WTC11 (cell line): ENCODE measurements around the gene CENPK. TPM values are rescaled to one million over a fixed set of nuclear protein-coding genes. Genes with fewer than 3 reads are reported as not detected.

Experiments
- ATAC-seq: fragments of 200-7000 bp; cut with Tn5 transposase; 2 replicates; pipeline ENCODE4 v1.10.0; 2021; ENCODE audit warnings: mild to moderate bottlenecking, moderate library complexity
- CTCF ChIA-PET: fragments of 300-600 bp; sonication (Branson Sonifier 250); formaldehyde crosslinking; loops from one replicate; lab custom pipeline; 2021; ENCODE audit warnings: antibody characterized with exemption; lab: Charles Lee
- POLR2A ChIA-PET: fragments of 350-600 bp; sonication (Branson Sonifier 250); formaldehyde crosslinking; loops from one replicate; lab custom pipeline; 2021; ENCODE audit warnings: antibody characterized with exemption; lab: Charles Lee
- DNase-seq: peaks from one replicate; pipeline ENCODE4 v3.0.0; 2021; ENCODE audit warnings: low spot score
- H3K27ac Mint-ChIP-seq: 2 replicates; pipeline ENCODE4 v1.8.0; 2021; ENCODE audit warnings: mixed read lengths
- H3K27me3 Mint-ChIP-seq: 2 replicates; pipeline ENCODE4 v1.8.0; 2021; ENCODE audit warnings: low read depth, mild to moderate bottlenecking, moderate library complexity, mixed read lengths
- H3K36me3 Mint-ChIP-seq: 2 replicates; pipeline ENCODE4 v1.8.0; 2021; ENCODE audit warnings: mixed read lengths
- H3K4me1 Mint-ChIP-seq: 2 replicates; pipeline ENCODE4 v1.8.0; 2022; ENCODE audit warnings: mixed read lengths
- H3K4me3 Mint-ChIP-seq: 2 replicates; pipeline ENCODE4 v1.8.0; 2021; ENCODE audit warnings: mild to moderate bottlenecking, moderate library complexity, mixed read lengths
- H3K9me3 Mint-ChIP-seq: 2 replicates; pipeline ENCODE4 v1.8.0; 2021; ENCODE audit warnings: mixed read lengths
- EMX1 ChIP-seq: fragments of 250-450 bp; sonication (Bioruptor Pico); IDR thresholded peaks from 2 replicates; pipeline ENCODE4 v1.8.0; 2021; ENCODE audit warnings: mild to moderate bottlenecking
- ERG ChIP-seq: fragments of 250-450 bp; sonication (Bioruptor Pico); IDR thresholded peaks from 2 replicates; pipeline ENCODE4 v1.8.0; 2021; ENCODE audit warnings: mild to moderate bottlenecking
- GTF2I ChIP-seq: fragments of 250-450 bp; sonication (Bioruptor Pico); conservative IDR thresholded peaks from 2 replicates; pipeline ENCODE4 v1.4.0; 2021; ENCODE audit warnings: mild to moderate bottlenecking
- HMGA2 ChIP-seq: fragments of 250-450 bp; sonication (Bioruptor Pico); IDR thresholded peaks from 2 replicates; pipeline ENCODE4 v1.4.0; 2021; ENCODE audit warnings: mild to moderate bottlenecking, moderate library complexity
- KAT7 ChIP-seq: sonication (generic); formaldehyde crosslinking; IDR thresholded peaks from 2 replicates; pipeline ENCODE4 v1.8.1; 2023; ENCODE audit warnings: missing genetic modification reagents, mild to moderate bottlenecking, borderline replicate concordance
- NR2C2 ChIP-seq: sonication (generic); formaldehyde crosslinking; IDR thresholded peaks from 2 replicates; pipeline ENCODE4 v1.8.0; 2022; ENCODE audit warnings: mild to moderate bottlenecking, missing genetic modification reagents
- PRRX2 ChIP-seq: fragments of 250-450 bp; sonication (Bioruptor Pico); IDR thresholded peaks from 2 replicates; pipeline ENCODE4 v1.8.0; 2021; ENCODE audit warnings: mild to moderate bottlenecking
- RELA ChIP-seq: sonication (generic); formaldehyde crosslinking; IDR thresholded peaks from 2 replicates; pipeline ENCODE4 v1.8.1; 2022; ENCODE audit warnings: missing genetic modification reagents, mild to moderate bottlenecking, borderline replicate concordance
- SOX15 ChIP-seq: fragments of 250-450 bp; sonication (Bioruptor Pico); IDR thresholded peaks from 2 replicates; pipeline ENCODE4 v1.9.0; 2021; ENCODE audit warnings: mild to moderate bottlenecking
- TEAD1 ChIP-seq: sonication (generic); formaldehyde crosslinking; IDR thresholded peaks from 2 replicates; pipeline ENCODE4 v1.8.0; 2022; ENCODE audit warnings: mild to moderate bottlenecking, missing genetic modification reagents
- ZBTB21 ChIP-seq: sonication (generic); formaldehyde crosslinking; IDR thresholded peaks from 2 replicates; pipeline ENCODE4 v1.8.1; 2023; ENCODE audit warnings: mild to moderate bottlenecking, missing genetic modification reagents, borderline replicate concordance
- ZNF317 ChIP-seq: sonication (generic); formaldehyde crosslinking; IDR thresholded peaks from 2 replicates; pipeline ENCODE4 v1.8.1; 2023; ENCODE audit warnings: low read depth, mild to moderate bottlenecking, moderate library complexity, missing genetic modification reagents, borderline replicate concordance
- ZNF396 ChIP-seq: fragments of 250-450 bp; sonication (Bioruptor Pico); IDR thresholded peaks from 2 replicates; pipeline ENCODE4 v1.8.0; 2021; ENCODE audit warnings: mild to moderate bottlenecking, moderate library complexity, borderline replicate concordance
- ZNF423 ChIP-seq: fragments of 250-450 bp; sonication (Bioruptor Pico); IDR thresholded peaks from 2 replicates; pipeline ENCODE4 v2.1.2; 2022; ENCODE audit warnings: mild to moderate bottlenecking, moderate library complexity
- ZNF671 ChIP-seq: fragments of 250-450 bp; sonication (Bioruptor Pico); IDR thresholded peaks from 2 replicates; pipeline ENCODE4 v1.8.0; 2021; ENCODE audit warnings: mild to moderate bottlenecking
- total RNA-seq: library from RNA; stranded (reverse); gene quantifications from 3 replicates; pipeline ENCODE4 v1.2.3, GENCODE V29; 2021
- TF ChIP-seq, protein P1 (sequence below): fragments of 250-450 bp; sonication (Bioruptor Pico); IDR thresholded peaks from 2 replicates; pipeline ENCODE4 v1.9.0; 2021; ENCODE audit warnings: mild to moderate bottlenecking, borderline replicate concordance
- TF ChIP-seq, protein P2 (sequence below): sonication (generic); formaldehyde crosslinking; IDR thresholded peaks from 2 replicates; pipeline ENCODE4 v1.8.0; 2022; ENCODE audit warnings: mild to moderate bottlenecking, missing genetic modification reagents
- TF ChIP-seq, protein P3 (sequence below): sonication (generic); formaldehyde crosslinking; IDR thresholded peaks from 2 replicates; pipeline ENCODE4 v1.8.1; 2022; ENCODE audit warnings: mild to moderate bottlenecking, missing genetic modification reagents, moderate library complexity, borderline replicate concordance

The CENPK gene
- total RNA-seq, 1 experiment from 2014 or later: 37.5 TPM

DNA sequence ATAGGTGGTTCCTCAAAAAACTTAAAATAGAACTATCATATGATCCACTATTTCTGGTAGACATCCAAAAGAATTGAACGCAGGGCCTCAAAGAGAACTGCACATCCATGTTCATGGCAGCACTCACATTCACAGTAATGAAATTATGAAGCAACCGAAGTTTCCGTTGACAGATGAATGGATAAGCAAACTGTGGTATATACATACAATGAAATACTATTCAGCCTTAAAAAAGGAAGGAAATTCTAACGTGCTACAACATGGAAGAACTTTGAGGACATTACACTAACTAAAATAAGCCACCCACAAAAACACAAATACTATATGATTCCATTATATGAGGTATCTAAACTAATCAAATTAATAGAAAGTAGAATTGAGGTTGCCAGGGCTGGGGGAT lies 18.5 kb downstream of the CENPK start:
- H3K4me1 Mint-ChIP-seq: no peaks in the 10 kb centered on the region
- H3K27me3 Mint-ChIP-seq: no peaks in the 10 kb centered on the region
- H3K9me3 Mint-ChIP-seq: no peaks in the 10 kb centered on the region
- ChIA-PET POLR2A (no interaction called here), CTCF (no interaction called here)
- H3K27ac Mint-ChIP-seq: no peak overlapping the region
- no peak for DNase-seq
- TF ChIP-seq RELA (CRISPR knock-in tag) (no peak), GTF2I (CRISPR knock-in tag) (no peak), ZBTB21 (CRISPR knock-in tag) (no peak), KAT7 (CRISPR knock-in tag) (no peak), ERG (no peak), ZNF423 (CRISPR knock-in tag) (no peak), ZNF317 (no peak)
- TF ChIP-seq, protein P1, sequence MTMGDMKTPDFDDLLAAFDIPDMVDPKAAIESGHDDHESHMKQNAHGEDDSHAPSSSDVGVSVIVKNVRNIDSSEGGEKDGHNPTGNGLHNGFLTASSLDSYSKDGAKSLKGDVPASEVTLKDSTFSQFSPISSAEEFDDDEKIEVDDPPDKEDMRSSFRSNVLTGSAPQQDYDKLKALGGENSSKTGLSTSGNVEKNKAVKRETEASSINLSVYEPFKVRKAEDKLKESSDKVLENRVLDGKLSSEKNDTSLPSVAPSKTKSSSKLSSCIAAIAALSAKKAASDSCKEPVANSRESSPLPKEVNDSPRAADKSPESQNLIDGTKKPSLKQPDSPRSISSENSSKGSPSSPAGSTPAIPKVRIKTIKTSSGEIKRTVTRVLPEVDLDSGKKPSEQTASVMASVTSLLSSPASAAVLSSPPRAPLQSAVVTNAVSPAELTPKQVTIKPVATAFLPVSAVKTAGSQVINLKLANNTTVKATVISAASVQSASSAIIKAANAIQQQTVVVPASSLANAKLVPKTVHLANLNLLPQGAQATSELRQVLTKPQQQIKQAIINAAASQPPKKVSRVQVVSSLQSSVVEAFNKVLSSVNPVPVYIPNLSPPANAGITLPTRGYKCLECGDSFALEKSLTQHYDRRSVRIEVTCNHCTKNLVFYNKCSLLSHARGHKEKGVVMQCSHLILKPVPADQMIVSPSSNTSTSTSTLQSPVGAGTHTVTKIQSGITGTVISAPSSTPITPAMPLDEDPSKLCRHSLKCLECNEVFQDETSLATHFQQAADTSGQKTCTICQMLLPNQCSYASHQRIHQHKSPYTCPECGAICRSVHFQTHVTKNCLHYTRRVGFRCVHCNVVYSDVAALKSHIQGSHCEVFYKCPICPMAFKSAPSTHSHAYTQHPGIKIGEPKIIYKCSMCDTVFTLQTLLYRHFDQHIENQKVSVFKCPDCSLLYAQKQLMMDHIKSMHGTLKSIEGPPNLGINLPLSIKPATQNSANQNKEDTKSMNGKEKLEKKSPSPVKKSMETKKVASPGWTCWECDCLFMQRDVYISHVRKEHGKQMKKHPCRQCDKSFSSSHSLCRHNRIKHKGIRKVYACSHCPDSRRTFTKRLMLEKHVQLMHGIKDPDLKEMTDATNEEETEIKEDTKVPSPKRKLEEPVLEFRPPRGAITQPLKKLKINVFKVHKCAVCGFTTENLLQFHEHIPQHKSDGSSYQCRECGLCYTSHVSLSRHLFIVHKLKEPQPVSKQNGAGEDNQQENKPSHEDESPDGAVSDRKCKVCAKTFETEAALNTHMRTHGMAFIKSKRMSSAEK: no peak
- TF ChIP-seq, protein P2, sequence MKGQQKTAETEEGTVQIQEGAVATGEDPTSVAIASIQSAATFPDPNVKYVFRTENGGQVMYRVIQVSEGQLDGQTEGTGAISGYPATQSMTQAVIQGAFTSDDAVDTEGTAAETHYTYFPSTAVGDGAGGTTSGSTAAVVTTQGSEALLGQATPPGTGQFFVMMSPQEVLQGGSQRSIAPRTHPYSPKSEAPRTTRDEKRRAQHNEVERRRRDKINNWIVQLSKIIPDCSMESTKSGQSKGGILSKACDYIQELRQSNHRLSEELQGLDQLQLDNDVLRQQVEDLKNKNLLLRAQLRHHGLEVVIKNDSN (CRISPR knock-in tag): no peak
- peaks cover 50% of the 10 kb centered on the region for H3K36me3 Mint-ChIP-seq
- ATAC-seq: no peak
- H3K4me3 Mint-ChIP-seq: no peak overlapping the region

DNA sequence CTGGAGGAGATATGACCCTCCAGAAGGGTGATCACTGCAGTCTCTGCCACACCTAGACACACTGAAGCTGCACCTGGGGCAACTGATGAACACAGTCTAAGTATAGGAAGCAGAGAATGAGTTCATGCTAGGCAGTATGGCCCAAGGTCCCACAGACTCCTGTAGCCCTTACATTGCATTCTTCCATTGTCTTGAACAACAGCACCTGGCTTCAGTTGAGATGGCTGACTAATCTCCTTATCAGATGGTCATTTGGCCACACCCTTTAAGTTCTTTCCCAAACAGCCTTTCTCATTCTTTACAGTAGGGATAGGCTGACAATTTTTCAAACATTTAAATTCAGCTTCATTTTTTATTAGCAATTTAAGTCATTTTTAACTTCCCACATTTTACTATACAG lies 23.1 kb downstream of the CENPK start:
- H3K9me3 Mint-ChIP-seq: no peaks in the 10 kb centered on the region
- CTCF ChIA-PET: no interaction called here
- TF ChIP-seq SOX15 (CRISPR knock-in tag): no peak
- TF ChIP-seq, protein P3, sequence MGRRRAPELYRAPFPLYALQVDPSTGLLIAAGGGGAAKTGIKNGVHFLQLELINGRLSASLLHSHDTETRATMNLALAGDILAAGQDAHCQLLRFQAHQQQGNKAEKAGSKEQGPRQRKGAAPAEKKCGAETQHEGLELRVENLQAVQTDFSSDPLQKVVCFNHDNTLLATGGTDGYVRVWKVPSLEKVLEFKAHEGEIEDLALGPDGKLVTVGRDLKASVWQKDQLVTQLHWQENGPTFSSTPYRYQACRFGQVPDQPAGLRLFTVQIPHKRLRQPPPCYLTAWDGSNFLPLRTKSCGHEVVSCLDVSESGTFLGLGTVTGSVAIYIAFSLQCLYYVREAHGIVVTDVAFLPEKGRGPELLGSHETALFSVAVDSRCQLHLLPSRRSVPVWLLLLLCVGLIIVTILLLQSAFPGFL (CRISPR knock-in tag): no peak
- TF ChIP-seq EMX1 (CRISPR knock-in tag): no peak
- TF ChIP-seq NR2C2: no peak
- TF ChIP-seq PRRX2: no peak
- TF ChIP-seq ZNF671 (CRISPR knock-in tag): no peak
- TF ChIP-seq HMGA2 (CRISPR knock-in tag): no peak
- no peak for TF ChIP-seq TEAD1 (CRISPR knock-in tag)
- TF ChIP-seq ZNF396 (CRISPR knock-in tag): no peak
- H3K36me3 Mint-ChIP-seq: peaks cover 51% of the 10 kb centered on the region
- H3K27me3 Mint-ChIP-seq: no peaks in the 10 kb centered on the region
- H3K4me1 Mint-ChIP-seq: no peaks in the 10 kb centered on the region
- no peak overlapping the region for H3K27ac Mint-ChIP-seq
- POLR2A ChIA-PET: no interaction called here
- no peak overlapping the region for H3K4me3 Mint-ChIP-seq
- ATAC-seq (no peak), DNase-seq (no peak)

DNA sequence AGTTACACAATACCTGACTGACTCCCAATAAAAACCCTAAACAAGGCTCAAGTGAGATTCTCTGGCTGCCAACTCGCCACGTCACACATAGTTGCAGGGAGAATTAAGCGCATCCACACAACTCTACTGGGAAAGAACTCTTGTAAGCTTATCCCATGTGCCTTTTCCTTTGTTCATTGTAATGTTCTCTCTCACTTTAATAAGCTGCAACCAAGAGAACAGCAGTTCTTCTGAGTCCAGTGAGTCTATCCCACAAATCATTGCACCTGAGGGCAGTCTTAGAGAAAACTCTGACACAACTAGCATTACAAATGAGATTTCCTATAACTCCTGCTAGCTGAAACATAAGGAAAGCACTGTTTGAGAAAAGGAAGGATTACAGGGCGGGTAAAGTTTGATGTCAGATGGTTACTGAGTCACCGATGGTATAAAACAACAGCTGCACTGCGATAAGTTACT lies 27.4 kb downstream of the CENPK start:
- no peaks in the 10 kb centered on the region for H3K9me3 Mint-ChIP-seq
- H3K4me3 Mint-ChIP-seq: no peak overlapping the region
- peaks cover 15% of the 10 kb centered on the region for H3K36me3 Mint-ChIP-seq
- no peak for TF ChIP-seq GTF2I (CRISPR knock-in tag)
- TF ChIP-seq PRRX2: no peak
- POLR2A ChIA-PET: no interaction called here
- CTCF ChIA-PET: no interaction called here
- no peak for ATAC-seq
- DNase-seq: no peak
- H3K4me1 Mint-ChIP-seq: no peaks in the 10 kb centered on the region
- H3K27ac Mint-ChIP-seq: no peak overlapping the region
- no peaks in the 10 kb centered on the region for H3K27me3 Mint-ChIP-seq
